Suprapubic skin (tissue), 3 donors: ENCODE results near the gene TRAF3.

ENCODE experiments used
- EP300 ChIP-seq: sonication (generic); formaldehyde crosslinking; IDR thresholded peaks from one replicate; pipeline ENCODE4 v1.6.1; 2017; ENCODE audit warnings: antibody characterized with exemption
- POLR2A ChIP-seq, 2 donors: fragments of 450-650 bp; IDR thresholded peaks; one replicate each; pipeline ENCODE4 v1.6.1; 2017; ENCODE audit warnings: antibody characterized with exemption in 2 of 2, mild to moderate bottlenecking in 2 of 2, moderate library complexity in 2 of 2
- TF ChIP-seq, protein P1 (sequence below), 2 donors: fragments of 200-600 bp in 1 of 2; fragments of 450-650 bp in 1 of 2; sonication (generic) in 1 of 2; IDR thresholded peaks; one replicate each; pipeline ENCODE4 v1.5.1; 2016 to 2019; ENCODE audit warnings: antibody characterized with exemption in 2 of 2, mild to moderate bottlenecking in 1 of 2, moderate library complexity in 1 of 2

- TF ChIP-seq, protein P1, sequence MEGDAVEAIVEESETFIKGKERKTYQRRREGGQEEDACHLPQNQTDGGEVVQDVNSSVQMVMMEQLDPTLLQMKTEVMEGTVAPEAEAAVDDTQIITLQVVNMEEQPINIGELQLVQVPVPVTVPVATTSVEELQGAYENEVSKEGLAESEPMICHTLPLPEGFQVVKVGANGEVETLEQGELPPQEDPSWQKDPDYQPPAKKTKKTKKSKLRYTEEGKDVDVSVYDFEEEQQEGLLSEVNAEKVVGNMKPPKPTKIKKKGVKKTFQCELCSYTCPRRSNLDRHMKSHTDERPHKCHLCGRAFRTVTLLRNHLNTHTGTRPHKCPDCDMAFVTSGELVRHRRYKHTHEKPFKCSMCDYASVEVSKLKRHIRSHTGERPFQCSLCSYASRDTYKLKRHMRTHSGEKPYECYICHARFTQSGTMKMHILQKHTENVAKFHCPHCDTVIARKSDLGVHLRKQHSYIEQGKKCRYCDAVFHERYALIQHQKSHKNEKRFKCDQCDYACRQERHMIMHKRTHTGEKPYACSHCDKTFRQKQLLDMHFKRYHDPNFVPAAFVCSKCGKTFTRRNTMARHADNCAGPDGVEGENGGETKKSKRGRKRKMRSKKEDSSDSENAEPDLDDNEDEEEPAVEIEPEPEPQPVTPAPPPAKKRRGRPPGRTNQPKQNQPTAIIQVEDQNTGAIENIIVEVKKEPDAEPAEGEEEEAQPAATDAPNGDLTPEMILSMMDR (IDR thresholded peaks at IDR 0.05) = no peak
- no peak for TF ChIP-seq POLR2A (IDR thresholded peaks at IDR 0.05)
- no peak for TF ChIP-seq EP300
Measured at GRCh38 chr14:102758087-102758486, 19.2 kb upstream of the TRAF3 start.
